Measurements from ENCODE around the gene BDH2.

The BDH2 gene

GRCh38 chr4:103099691-103100392, at the start of gene BDH2:
Gene BDH2 (minus strand): TSS chr4:103099834. CDS start chr4:103096254, 3,580 bp downstream.
- peak; percentile 74 for DNase-seq

- DNase-seq: no peak
Measured at GRCh38 chr4:103144926-103145325, 45.3 kb upstream of the BDH2 start.

GRCh38 chr4:103137446-103137827, 37.8 kb upstream of the BDH2 start:
- no peak for DNase-seq

- DNase-seq: no peak
Measured at GRCh38 chr4:103136671-103137445, 37.2 kb upstream of the BDH2 start.

- DNase-seq: no peak
Measured at GRCh38 chr4:103129174-103129573, 29.5 kb upstream of the BDH2 start.

GRCh38 chr4:103126126-103126525, 26.5 kb upstream of the BDH2 start:
- DNase-seq: no peak

- DNase-seq: no peak
Measured at GRCh38 chr4:103123114-103123513, 23.5 kb upstream of the BDH2 start.

- no peak for DNase-seq
Measured at GRCh38 chr4:103118166-103118565, 18.5 kb upstream of the BDH2 start.

GRCh38 chr4:103111598-103111997, 12.0 kb upstream of the BDH2 start:
- DNase-seq: no peak

GRCh38 chr4:103108542-103108941, 8.9 kb upstream of the BDH2 start:
- DNase-seq: no peak

GRCh38 chr4:103105558-103106356, 6.1 kb upstream of the BDH2 start:
- no peak for DNase-seq

- no peak for DNase-seq
Measured at GRCh38 chr4:103104886-103105285, 5.3 kb upstream of the BDH2 start.

GRCh38 chr4:103100691-103101090, 1.1 kb upstream of the BDH2 start:
- DNase-seq: no peak

- no peak for DNase-seq
Measured at GRCh38 chr4:103098756-103099440, 736 bp downstream of the BDH2 start.

- no peak for DNase-seq
Measured at GRCh38 chr4:103098341-103098740, 1.3 kb downstream of the BDH2 start.

GRCh38 chr4:103097112-103097511, 2.5 kb downstream of the BDH2 start:
- DNase-seq: no peak

- no peak for DNase-seq
Measured at GRCh38 chr4:103095080-103095479, 4.6 kb downstream of the BDH2 start.

- DNase-seq: no peak
Measured at GRCh38 chr4:103092245-103092644, 7.4 kb downstream of the BDH2 start.

- peak; percentile 32 for DNase-seq
Measured at GRCh38 chr4:103091601-103092223, 7.9 kb downstream of the BDH2 start.

- DNase-seq: no peak
Measured at GRCh38 chr4:103089481-103089880, 10.2 kb downstream of the BDH2 start.

GRCh38 chr4:103086551-103086950, 13.1 kb downstream of the BDH2 start:
- no peak for DNase-seq

GRCh38 chr4:103085555-103086196, 14.0 kb downstream of the BDH2 start:
- no peak for DNase-seq

Data from GDM1 (cell line).